ENCODE measurements around the gene RALY. TPM values are rescaled to one million over a fixed set of nuclear protein-coding genes. Genes with fewer than 3 reads are reported as not detected.

The RALY gene
- total RNA-seq, 2 donors from 2014 or later = 37.9 to 49.3 TPM

DNA sequence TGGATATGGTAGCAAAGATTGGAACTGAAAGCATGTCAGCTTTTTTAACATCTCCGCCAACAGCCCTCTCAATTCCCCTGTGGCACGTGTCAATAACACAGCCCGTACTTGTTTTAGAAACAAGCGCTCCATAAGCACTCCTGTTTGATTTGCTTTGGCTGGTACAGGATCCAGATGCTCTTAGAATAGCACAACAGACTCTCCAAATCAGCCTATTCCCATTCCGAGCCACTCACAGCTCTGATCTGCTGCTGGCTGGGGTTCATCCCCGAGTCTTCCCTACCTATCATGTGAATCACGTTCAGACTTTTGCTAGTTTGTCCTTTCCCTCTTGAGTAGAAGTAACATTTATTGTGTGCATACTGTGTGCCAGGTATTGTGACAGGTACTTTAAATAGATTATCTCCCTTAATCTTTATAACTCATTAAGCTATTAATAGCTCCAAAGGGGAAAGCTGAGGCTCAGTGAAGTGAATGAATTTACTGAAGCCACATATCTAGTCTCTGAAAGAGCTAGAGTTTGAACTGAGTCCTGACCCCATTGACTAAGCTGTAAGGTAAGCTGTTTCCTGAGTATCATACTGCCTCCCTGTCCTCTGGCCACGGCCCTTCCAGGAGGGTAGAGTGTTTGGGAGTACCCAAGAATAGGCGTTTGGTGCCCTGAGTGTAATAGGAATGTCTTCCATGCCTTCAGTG is 46.7 kb downstream of the RALY start:
- intact Hi-C loops (cut with DNase I) = no loop called here
- TF ChIP-seq POLR2A (IDR thresholded peaks at IDR 0.05) = no peak
- TF ChIP-seq, protein P1, sequence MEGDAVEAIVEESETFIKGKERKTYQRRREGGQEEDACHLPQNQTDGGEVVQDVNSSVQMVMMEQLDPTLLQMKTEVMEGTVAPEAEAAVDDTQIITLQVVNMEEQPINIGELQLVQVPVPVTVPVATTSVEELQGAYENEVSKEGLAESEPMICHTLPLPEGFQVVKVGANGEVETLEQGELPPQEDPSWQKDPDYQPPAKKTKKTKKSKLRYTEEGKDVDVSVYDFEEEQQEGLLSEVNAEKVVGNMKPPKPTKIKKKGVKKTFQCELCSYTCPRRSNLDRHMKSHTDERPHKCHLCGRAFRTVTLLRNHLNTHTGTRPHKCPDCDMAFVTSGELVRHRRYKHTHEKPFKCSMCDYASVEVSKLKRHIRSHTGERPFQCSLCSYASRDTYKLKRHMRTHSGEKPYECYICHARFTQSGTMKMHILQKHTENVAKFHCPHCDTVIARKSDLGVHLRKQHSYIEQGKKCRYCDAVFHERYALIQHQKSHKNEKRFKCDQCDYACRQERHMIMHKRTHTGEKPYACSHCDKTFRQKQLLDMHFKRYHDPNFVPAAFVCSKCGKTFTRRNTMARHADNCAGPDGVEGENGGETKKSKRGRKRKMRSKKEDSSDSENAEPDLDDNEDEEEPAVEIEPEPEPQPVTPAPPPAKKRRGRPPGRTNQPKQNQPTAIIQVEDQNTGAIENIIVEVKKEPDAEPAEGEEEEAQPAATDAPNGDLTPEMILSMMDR (IDR thresholded peaks at IDR 0.05) = no peak
- H3K9me3 ChIP-seq = no peaks in the 10 kb centered on the region
- DNase-seq (no peak), ATAC-seq (no peak)
- 75 to 82% methylated on average over 9 of the region's 9 CpGs for WGBS, 2 donors
- no peaks in the 10 kb centered on the region for H3K27me3 ChIP-seq
- H3K4me3 ChIP-seq = no peak overlapping the region
- no peak overlapping the region for H3K27ac ChIP-seq
- H3K4me1 ChIP-seq = peaks cover 49% of the 10 kb centered on the region
- H3K36me3 ChIP-seq (replicated peaks in 1 of 2; ENCODE audit: insufficient read depth in 1 of 2, low read depth in 2 of 2) = no peaks in the 10 kb centered on the region

DNA sequence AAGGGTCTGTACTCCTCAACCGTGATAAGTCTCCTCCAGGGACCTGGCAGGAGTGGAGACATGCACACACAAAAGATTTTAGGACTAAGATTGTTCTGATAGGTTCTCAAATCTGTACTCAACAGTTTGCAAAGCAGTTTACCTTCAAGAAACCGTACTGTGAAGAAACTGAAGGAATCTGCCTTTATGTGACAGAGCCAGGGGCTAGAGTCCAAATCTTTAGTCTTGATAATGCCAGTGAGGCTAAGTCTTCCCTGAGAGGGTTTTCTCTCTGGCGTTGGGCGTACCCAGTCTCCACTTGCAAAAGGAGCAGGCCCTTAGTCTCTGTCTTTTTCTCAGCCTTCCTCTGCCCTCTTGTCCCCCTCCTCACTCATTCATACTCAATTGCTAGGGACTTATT is 47.5 kb downstream of the RALY start:
- Histone ChIP-seq H3K36me3 (replicated peaks in 1 of 2; ENCODE audit: insufficient read depth in 1 of 2, low read depth in 2 of 2) (no peaks in the 10 kb centered on the region), H3K27ac (no peak overlapping the region), H3K9me3 (no peaks in the 10 kb centered on the region), H3K4me3 (no peak overlapping the region), H3K27me3 (no peaks in the 10 kb centered on the region), H3K4me1 (peaks cover 57% of the 10 kb centered on the region)
- no peak for TF ChIP-seq POLR2A (IDR thresholded peaks at IDR 0.05)
- TF ChIP-seq, protein P1 (IDR thresholded peaks at IDR 0.05) = no peak
- intact Hi-C loops (cut with DNase I) = no loop called here
- DNase-seq (no peak), ATAC-seq (no peak)
- WGBS, 2 donors = 65 to 75% methylated on average over 4 of the region's 4 CpGs

DNA sequence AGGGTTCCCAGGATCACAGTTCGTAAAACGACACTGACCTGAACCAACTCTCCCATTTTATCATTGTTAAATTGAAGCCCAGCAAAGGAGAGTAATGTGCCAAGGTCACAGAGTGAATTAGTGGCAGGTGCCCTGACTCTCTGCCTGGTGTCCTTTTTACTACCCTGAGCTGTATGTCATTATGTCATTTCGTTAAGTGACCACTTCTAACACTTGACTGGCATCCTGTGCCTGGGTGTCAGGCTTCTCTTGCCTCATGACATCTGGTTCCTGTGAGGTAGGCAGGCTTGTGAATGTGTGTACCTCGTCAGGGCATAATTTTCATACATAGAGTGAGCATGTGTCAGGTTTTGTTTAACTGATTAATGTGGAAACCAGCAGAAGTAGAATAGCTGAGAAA is 48.6 kb downstream of the RALY start:
- no peaks in the 10 kb centered on the region for H3K36me3 ChIP-seq (replicated peaks in 1 of 2; ENCODE audit: insufficient read depth in 1 of 2, low read depth in 2 of 2)
- ATAC-seq (peak; percentile 48), DNase-seq (peak in 1 of 4 donors; percentile 9)
- intact Hi-C loops (cut with DNase I) = no loop called here
- H3K27ac ChIP-seq = no peak overlapping the region
- H3K9me3 ChIP-seq = no peaks in the 10 kb centered on the region
- H3K4me1 ChIP-seq = peaks cover 56% of the 10 kb centered on the region
- TF ChIP-seq POLR2A (IDR thresholded peaks at IDR 0.05) = no peak
- TF ChIP-seq, protein P1 (IDR thresholded peaks at IDR 0.05) = no peak
- no peaks in the 10 kb centered on the region for H3K27me3 ChIP-seq
- WGBS, 2 donors = 24 to 35% methylated on average over 4 of the region's 4 CpGs
- H3K4me3 ChIP-seq = no peak overlapping the region

DNA sequence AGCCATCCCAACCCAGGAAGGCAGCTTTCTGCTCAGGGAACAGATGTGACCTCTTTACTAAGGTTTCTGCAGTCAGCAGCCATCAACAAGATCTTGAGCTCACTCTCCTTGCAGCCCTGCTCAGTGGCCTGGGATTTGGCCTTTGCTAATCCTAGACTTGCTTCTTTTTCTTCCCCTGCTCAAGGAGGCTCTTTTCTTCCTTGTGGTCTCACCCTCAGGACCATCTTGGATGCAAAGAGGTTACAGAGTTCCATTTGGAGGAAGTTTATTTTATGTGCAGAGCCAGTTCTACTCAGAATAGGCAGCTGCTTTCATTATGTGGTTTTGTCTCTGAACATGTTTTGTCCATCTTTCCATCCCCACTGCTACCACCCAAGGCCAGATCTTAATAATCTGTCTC is 49.3 kb downstream of the RALY start:
- Histone ChIP-seq H3K27me3 (no peaks in the 10 kb centered on the region), H3K36me3 (replicated peaks in 1 of 2; ENCODE audit: insufficient read depth in 1 of 2, low read depth in 2 of 2) (no peaks in the 10 kb centered on the region), H3K4me3 (no peak overlapping the region), H3K9me3 (no peaks in the 10 kb centered on the region), H3K27ac (no peak overlapping the region), H3K4me1 (peaks cover 48% of the 10 kb centered on the region)
- intact Hi-C loops (cut with DNase I) = no loop called here
- no peak for ATAC-seq
- DNase-seq = no peak
- TF ChIP-seq, protein P1 (IDR thresholded peaks at IDR 0.05) = no peak
- TF ChIP-seq POLR2A (IDR thresholded peaks at IDR 0.05) = no peak

DNA sequence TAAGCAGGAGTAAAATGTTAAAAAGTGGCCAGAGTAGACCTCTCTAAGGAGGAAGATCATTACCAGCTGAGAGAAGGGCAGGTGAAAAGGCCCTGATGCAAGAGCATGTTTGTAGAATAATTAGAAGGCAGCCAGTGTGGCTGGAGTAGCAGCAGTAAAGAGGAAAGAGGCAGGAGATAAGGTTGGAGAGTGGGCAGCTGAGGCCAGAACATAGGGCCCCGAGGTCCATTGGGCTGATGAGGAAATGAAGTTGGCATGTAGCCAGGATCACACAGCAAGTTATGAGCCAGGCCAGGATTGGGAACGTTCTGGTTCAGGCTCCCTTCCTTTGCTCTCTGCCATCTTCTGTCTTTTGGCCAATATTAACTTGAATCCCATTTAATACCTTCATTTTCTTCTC is 51.6 kb downstream of the RALY start:
- H3K27me3 ChIP-seq = no peaks in the 10 kb centered on the region
- intact Hi-C loops (cut with DNase I) = no loop called here
- peaks cover 43% of the 10 kb centered on the region for H3K4me1 ChIP-seq
- no peaks in the 10 kb centered on the region for H3K36me3 ChIP-seq (replicated peaks in 1 of 2; ENCODE audit: insufficient read depth in 1 of 2, low read depth in 2 of 2)
- 10 to 15% methylated on average over 2 of the region's 2 CpGs for WGBS, 2 donors
- H3K4me3 ChIP-seq = no peak overlapping the region
- H3K27ac ChIP-seq = no peak overlapping the region
- DNase-seq = peak; percentile 20 to 52 (median 44)
- no peak for ATAC-seq
- no peaks in the 10 kb centered on the region for H3K9me3 ChIP-seq
- TF ChIP-seq POLR2A (IDR thresholded peaks at IDR 0.05) = no peak
- TF ChIP-seq, protein P1 (IDR thresholded peaks at IDR 0.05) = no peak

All from body of pancreas (tissue), 4 donors.